ENCODE results near the gene TIPRL.

Gene TIPRL

GRCh38 chr1:168218658-168219057, 39.9 kb downstream of the TIPRL start:
- DNase-seq, result no peak

GRCh38 chr1:168220470-168220871, 41.7 kb downstream of the TIPRL start:
- DNase-seq, result no peak

- DNase-seq, result no peak
These were observed 42.5 kb downstream of the TIPRL start for GRCh38 chr1:168221275-168221674.

GRCh38 chr1:168223261-168223660, 44.5 kb downstream of the TIPRL start:
- DNase-seq, result no peak

GRCh38 chr1:168223681-168224540, 45.1 kb downstream of the TIPRL start:
- no peak for DNase-seq

GRCh38 chr1:168224991-168225390, 46.2 kb downstream of the TIPRL start:
- DNase-seq, result no peak

- DNase-seq, result peak; percentile 78
These were observed 46.9 kb downstream of the TIPRL start, which contains the start of gene SFT2D2 for GRCh38 chr1:168225476-168226190. Gene SFT2D2, plus strand, starts transcription at chr1:168226004. Its CDS starts 76 bp downstream, at chr1:168226080.

- DNase-seq, result no peak
These were observed 48.9 kb downstream of the TIPRL start for GRCh38 chr1:168227620-168228019.

- no peak for DNase-seq
These were observed 51.1 kb downstream of the TIPRL start for GRCh38 chr1:168229893-168230292.

GRCh38 chr1:168230709-168231108, 51.9 kb downstream of the TIPRL start:
- DNase-seq, result no peak

- no peak for DNase-seq
These were observed 56.2 kb downstream of the TIPRL start for GRCh38 chr1:168234846-168235547.

- no peak for DNase-seq
These were observed 56.8 kb downstream of the TIPRL start for GRCh38 chr1:168235548-168235885.

- DNase-seq, result no peak
These were observed 57.2 kb downstream of the TIPRL start for GRCh38 chr1:168235937-168236336.

GRCh38 chr1:168236836-168237611, 58.3 kb downstream of the TIPRL start:
- DNase-seq, result no peak

GRCh38 chr1:168243198-168243597, 64.4 kb downstream of the TIPRL start:
- no peak for DNase-seq

GRCh38 chr1:168243636-168244212, 65.0 kb downstream of the TIPRL start:
- DNase-seq, result no peak

GRCh38 chr1:168245042-168245441, 66.3 kb downstream of the TIPRL start:
- DNase-seq, result no peak

GRCh38 chr1:168246506-168246905, 67.7 kb downstream of the TIPRL start:
- no peak for DNase-seq
